Fibroblast of gingiva (primary cell): ENCODE data around the gene CLEC18A.
A peak's percentile ranks its signal among the peaks of the same experiment; 100 is the strongest.
"Not testable (repeated sequence)": the region's sequence is repeated elsewhere in the genome, so short reads cannot be mapped to it uniquely, and the experiment has no call there.

Experiments used
- DNase-seq: peaks from one replicate; pipeline ENCODE4 v3.0.0-alpha.2; 2011; ENCODE audit warnings: low read depth

Gene CLEC18A

GRCh38 chr16:69930117-69930776 is 20.9 kb upstream of the CLEC18A start:
- peak; percentile 49 for DNase-seq

- no peak for DNase-seq
These were observed 19.5 kb upstream of the CLEC18A start for GRCh38 chr16:69931631-69932030.

- no peak for DNase-seq
These were observed 18.9 kb upstream of the CLEC18A start for GRCh38 chr16:69932228-69932627.

- DNase-seq = no peak
These were observed 18.3 kb upstream of the CLEC18A start for GRCh38 chr16:69932691-69933392.

- no peak for DNase-seq
These were observed 17.1 kb upstream of the CLEC18A start for GRCh38 chr16:69934044-69934443.

- no peak for DNase-seq
These were observed 16.4 kb upstream of the CLEC18A start for GRCh38 chr16:69934751-69935150.

- no peak for DNase-seq
These were observed 15.8 kb upstream of the CLEC18A start for GRCh38 chr16:69935278-69935711.

GRCh38 chr16:69935740-69936139 is 15.4 kb upstream of the CLEC18A start:
- no peak for DNase-seq

- no peak for DNase-seq
These were observed 14.9 kb upstream of the CLEC18A start for GRCh38 chr16:69936252-69936651.

- DNase-seq = no peak
These were observed 14.4 kb upstream of the CLEC18A start for GRCh38 chr16:69936751-69937211.

- DNase-seq = peak; percentile 27
These were observed 13.6 kb upstream of the CLEC18A start for GRCh38 chr16:69937465-69937951.

- no peak for DNase-seq
These were observed 11.9 kb upstream of the CLEC18A start for GRCh38 chr16:69938981-69939820.

- no peak for DNase-seq
These were observed 11.1 kb upstream of the CLEC18A start for GRCh38 chr16:69939821-69940585.

- no peak for DNase-seq
These were observed 10.5 kb upstream of the CLEC18A start for GRCh38 chr16:69940676-69941075.

GRCh38 chr16:69941251-69942098 is 9.7 kb upstream of the CLEC18A start:
- peak; percentile 80 for DNase-seq

- no peak for DNase-seq
These were observed 9.0 kb upstream of the CLEC18A start for GRCh38 chr16:69942099-69942491.

- DNase-seq = no peak
These were observed 8.4 kb upstream of the CLEC18A start for GRCh38 chr16:69942627-69943170.

GRCh38 chr16:69943241-69944036 is 7.7 kb upstream of the CLEC18A start:
- not testable (repeated sequence) for DNase-seq

GRCh38 chr16:69950411-69950810 is 723 bp upstream of the CLEC18A start:
- DNase-seq = not testable (repeated sequence)

GRCh38 chr16:69951672-69952031 is 518 bp downstream of the CLEC18A start:
- not testable (repeated sequence) for DNase-seq
